Stimulated activated CD8-positive, alpha-beta memory T cell treated with anti-CD3 and anti-CD28 coated beads, Interleukin-15, amount 100 ng/mL, for 4 hours (primary cell): Measurements from ENCODE around the gene PCDHB15.
"Not testable (repeated sequence)": the region's sequence is repeated elsewhere in the genome, so short reads cannot be mapped to it uniquely, and the experiment has no call there.

Experiments
- DNase-seq, 2 donors: peaks; one replicate each; pipeline ENCODE4 v3.0.0-alpha.2; 2020; ENCODE audit warnings: low read depth in 2 of 2

PCDHB15 gene

DNA sequence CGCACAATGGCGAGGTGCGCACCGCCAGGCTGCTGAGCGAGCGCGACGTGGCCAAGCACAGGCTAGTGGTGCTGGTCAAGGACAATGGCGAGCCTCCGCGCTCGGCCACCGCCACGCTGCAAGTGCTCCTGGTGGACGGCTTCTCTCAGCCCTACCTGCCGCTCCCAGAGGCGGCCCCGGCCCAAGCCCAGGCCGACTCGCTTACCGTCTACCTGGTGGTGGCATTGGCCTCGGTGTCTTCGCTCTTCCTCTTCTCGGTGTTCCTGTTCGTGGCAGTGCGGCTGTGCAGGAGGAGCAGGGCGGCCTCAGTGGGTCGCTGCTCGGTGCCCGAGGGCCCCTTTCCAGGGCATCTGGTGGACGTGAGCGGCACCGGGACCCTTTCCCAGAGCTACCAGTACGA is 2.2 kb downstream of the PCDHB15 start:
- DNase-seq = not testable (repeated sequence)

DNA sequence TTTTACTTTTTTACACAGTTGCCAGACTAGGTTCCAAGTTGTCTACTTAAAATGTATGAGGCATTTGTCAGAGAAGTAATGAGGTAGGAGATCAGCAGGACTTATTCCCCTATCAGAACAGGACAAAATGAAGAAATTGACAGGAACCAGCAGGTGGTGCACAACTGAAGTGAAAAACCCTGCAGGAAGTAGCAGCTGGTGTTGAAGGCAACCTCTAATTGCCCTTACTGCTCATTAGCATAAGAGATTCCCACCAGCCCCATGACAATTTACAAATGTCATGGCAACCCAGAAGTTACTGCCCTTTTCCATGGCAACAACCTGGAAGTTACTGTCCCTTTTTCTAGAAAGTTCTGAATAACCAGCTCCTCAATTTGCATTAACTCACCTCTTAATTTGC is 5.4 kb downstream of the PCDHB15 start:
- no peak for DNase-seq

GRCh38 chr5:141258464-141258863 is 13.3 kb downstream of the PCDHB15 start:
- no peak for DNase-seq

DNA sequence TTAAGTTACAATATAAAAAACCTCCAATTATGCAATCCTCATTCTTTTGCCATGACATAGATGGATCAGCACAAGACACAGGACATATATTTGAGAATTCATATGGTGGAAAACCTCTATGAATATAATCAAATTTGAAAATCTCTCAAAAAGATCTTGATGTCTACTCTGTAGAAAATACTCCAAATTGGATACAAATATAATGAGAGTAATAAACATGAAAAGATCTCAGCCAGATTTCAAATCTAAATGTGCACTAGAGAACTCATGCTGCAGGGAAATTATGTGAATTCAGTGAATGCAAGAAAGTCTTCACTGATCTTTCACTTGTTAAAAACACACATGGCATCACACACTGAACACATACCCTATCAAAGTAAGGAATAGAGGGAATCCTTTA is 13.8 kb downstream of the PCDHB15 start:
- no peak for DNase-seq

DNA sequence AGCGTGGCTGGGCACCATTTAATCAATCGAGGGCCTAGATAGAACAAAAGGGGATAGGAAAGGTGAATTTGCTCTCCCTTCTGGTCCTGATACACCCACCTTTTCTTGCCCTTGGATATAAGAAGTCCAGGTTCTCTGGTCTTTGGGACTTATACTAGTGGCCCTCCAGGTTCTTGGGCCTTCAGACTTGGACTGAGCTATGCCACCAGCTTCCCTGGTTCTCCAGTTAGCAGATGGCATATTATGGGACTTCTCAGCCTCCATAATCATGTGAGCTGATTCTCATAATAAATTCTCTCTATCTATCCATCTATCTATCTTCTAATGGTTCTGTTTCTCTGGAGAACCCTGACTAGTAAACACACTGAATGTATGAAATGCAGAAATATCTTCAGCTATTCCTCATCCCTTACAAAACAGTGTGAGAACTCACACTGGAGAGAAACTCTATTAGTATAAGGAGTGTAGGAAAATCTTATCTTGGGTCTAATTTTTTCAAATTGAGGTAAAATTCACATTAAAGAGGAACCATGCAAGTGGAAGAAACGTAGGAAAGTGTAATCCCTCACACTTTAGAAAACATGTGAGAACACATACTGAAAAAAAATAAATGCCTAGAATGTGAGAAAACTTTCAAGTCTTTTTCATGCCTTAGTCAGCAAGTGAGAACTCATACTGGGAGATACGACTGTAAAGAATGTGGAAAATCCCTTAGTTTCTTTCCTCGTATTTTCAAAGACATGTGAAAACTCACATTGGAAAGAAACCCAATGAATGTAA is 15.5 kb downstream of the PCDHB15 start:
- DNase-seq = no peak

GRCh38 chr5:141261238-141261546 is 16.0 kb downstream of the PCDHB15 start:
- DNase-seq = no peak

DNA sequence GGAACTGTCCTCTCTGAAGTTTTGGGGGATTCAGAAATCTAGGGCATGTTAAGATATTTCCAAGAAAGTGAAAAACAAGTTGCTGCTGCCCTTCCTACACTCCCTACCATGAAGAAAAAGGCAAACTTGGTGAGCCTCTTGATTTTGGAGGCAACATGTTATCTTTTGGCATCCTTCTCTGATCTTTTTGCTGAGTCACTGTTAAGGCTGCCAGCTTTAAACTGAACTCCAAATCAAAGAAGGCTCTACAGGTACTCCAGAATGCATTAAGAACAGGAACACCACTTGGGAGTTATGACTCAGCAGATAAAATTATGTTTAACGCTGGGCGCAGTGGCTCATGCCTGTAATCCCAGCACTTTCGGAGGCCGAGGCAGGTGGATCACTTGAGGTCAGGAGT is 24.0 kb downstream of the PCDHB15 start:
- DNase-seq = no peak

GRCh38 chr5:141272906-141273305 is 27.7 kb downstream of the PCDHB15 start:
- no peak for DNase-seq

DNA sequence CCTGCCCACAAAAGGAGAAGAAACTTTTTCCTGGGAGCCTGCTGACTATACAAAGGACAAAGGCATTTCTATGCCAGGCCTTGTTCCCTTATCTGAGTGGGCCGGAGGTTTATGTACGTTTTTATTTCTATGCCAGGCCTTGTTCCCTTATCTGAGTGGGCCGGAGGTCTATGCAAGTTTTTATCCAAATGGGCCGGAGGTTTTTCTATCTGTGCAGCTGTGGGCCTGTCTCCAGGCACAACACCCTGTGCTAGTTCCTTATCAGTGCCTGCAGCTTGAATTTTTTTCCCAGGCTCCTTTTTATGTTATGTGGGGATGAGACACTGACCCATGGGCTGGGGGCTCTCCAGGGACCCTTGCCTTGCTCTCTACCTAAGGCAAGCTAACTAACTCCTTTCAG is 53.2 kb downstream of the PCDHB15 start:
- no peak for DNase-seq
